ENCODE results near the gene YY1. TPM values are rescaled to one million over a fixed set of nuclear protein-coding genes. Genes with fewer than 3 reads are reported as not detected.

Gene YY1
- total and polyA plus RNA-seq, 9 of the 15 experiments (the other 6 are each of a cell fraction or from before 2014, with no cell fraction given): 20.8 to 74.2 (median 46.7) TPM

GRCh38 chr14:100192672-100193416 lies 46.1 kb upstream of the YY1 start (continued):
- peak in 2 of 3 experiments; percentile 15 to 72; a peak in 2 of 6 replicates for TF ChIP-seq ZBTB11 (CRISPR knock-in tag; IDR thresholded peaks at IDR 0.05)
- TF ChIP-seq TCF7 (IDR thresholded peaks at IDR 0.05; ENCODE audit: borderline replicate concordance): 0 out of 2 replicates have a peak, but pooled peaks have one; percentile 37
- no peak for TF ChIP-seq CAMTA2 (CRISPR knock-in tag; conservative IDR thresholded peaks at IDR 0.05)
- TF ChIP-seq, protein P1, sequence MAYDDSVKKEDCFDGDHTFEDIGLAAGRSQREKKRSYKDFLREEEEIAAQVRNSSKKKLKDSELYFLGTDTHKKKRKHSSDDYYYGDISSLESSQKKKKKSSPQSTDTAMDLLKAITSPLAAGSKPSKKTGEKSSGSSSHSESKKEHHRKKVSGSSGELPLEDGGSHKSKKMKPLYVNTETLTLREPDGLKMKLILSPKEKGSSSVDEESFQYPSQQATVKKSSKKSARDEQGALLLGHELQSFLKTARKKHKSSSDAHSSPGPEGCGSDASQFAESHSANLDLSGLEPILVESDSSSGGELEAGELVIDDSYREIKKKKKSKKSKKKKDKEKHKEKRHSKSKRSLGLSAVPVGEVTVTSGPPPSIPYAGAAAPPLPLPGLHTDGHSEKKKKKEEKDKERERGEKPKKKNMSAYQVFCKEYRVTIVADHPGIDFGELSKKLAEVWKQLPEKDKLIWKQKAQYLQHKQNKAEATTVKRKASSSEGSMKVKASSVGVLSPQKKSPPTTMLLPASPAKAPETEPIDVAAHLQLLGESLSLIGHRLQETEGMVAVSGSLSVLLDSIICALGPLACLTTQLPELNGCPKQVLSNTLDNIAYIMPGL (CRISPR knock-in tag; IDR thresholded peaks at IDR 0.05): no peak
- peak; percentile 58; the same call in 1 of the 2 replicates for TF ChIP-seq ATF7 (IDR thresholded peaks at IDR 0.05)
- 0 out of 2 replicates have a peak, but pooled peaks have one; percentile 64 for TF ChIP-seq FOXP4 (CRISPR knock-in tag; IDR thresholded peaks at IDR 0.05; ENCODE audit: borderline replicate concordance)
- TF ChIP-seq MCM7 (IDR thresholded peaks at IDR 0.05): no peak
- TF ChIP-seq, protein P2, sequence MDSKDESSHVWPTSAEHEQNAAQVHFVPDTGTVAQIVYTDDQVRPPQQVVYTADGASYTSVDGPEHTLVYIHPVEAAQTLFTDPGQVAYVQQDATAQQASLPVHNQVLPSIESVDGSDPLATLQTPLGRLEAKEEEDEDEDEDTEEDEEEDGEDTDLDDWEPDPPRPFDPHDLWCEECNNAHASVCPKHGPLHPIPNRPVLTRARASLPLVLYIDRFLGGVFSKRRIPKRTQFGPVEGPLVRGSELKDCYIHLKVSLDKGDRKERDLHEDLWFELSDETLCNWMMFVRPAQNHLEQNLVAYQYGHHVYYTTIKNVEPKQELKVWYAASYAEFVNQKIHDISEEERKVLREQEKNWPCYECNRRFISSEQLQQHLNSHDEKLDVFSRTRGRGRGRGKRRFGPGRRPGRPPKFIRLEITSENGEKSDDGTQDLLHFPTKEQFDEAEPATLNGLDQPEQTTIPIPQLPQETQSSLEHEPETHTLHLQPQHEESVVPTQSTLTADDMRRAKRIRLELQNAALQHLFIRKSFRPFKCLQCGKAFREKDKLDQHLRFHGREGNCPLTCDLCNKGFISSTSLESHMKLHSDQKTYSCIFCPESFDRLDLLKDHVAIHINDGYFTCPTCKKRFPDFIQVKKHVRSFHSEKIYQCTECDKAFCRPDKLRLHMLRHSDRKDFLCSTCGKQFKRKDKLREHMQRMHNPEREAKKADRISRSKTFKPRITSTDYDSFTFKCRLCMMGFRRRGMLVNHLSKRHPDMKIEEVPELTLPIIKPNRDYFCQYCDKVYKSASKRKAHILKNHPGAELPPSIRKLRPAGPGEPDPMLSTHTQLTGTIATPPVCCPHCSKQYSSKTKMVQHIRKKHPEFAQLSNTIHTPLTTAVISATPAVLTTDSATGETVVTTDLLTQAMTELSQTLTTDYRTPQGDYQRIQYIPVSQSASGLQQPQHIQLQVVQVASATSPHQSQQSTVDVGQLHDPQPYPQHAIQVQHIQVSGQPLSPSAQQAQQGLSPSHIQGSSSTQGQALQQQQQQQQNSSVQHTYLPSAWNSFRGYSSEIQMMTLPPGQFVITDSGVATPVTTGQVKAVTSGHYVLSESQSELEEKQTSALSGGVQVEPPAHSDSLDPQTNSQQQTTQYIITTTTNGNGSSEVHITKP (IDR thresholded peaks at IDR 0.05; ENCODE audit: partially characterized antibody): peak; percentile 9
- TF ChIP-seq, protein P3, sequence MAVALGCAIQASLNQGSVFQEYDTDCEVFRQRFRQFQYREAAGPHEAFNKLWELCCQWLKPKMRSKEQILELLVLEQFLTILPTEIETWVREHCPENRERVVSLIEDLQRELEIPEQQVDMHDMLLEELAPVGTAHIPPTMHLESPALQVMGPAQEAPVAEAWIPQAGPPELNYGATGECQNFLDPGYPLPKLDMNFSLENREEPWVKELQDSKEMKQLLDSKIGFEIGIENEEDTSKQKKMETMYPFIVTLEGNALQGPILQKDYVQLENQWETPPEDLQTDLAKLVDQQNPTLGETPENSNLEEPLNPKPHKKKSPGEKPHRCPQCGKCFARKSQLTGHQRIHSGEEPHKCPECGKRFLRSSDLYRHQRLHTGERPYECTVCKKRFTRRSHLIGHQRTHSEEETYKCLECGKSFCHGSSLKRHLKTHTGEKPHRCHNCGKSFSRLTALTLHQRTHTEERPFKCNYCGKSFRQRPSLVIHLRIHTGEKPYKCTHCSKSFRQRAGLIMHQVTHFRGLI (CRISPR knock-in tag; IDR thresholded peaks at IDR 0.05): no peak
- peak; percentile 26 for TF ChIP-seq NR2C1 (IDR thresholded peaks at IDR 0.05)
- peak; percentile 79 for TF ChIP-seq NR2C1 (tag; IDR thresholded peaks at IDR 0.05)
- TF ChIP-seq TEAD2 (tag; IDR thresholded peaks at IDR 0.05): no peak
- peak; percentile 72 for TF ChIP-seq NFYB (IDR thresholded peaks at IDR 0.05; ENCODE audit: extremely low read depth, insufficient read length)
- TF ChIP-seq TBP (optimal IDR thresholded peaks at IDR 0.05; ENCODE audit: low read depth, low read length): peak; percentile 48
